ENCODE measurements around the gene EME2. TPM values are rescaled to one million over a fixed set of nuclear protein-coding genes. Genes with fewer than 3 reads are reported as not detected.

The EME2 gene
- total RNA-seq, 1 experiment from 2014 or later, result 63.6 TPM

DNA sequence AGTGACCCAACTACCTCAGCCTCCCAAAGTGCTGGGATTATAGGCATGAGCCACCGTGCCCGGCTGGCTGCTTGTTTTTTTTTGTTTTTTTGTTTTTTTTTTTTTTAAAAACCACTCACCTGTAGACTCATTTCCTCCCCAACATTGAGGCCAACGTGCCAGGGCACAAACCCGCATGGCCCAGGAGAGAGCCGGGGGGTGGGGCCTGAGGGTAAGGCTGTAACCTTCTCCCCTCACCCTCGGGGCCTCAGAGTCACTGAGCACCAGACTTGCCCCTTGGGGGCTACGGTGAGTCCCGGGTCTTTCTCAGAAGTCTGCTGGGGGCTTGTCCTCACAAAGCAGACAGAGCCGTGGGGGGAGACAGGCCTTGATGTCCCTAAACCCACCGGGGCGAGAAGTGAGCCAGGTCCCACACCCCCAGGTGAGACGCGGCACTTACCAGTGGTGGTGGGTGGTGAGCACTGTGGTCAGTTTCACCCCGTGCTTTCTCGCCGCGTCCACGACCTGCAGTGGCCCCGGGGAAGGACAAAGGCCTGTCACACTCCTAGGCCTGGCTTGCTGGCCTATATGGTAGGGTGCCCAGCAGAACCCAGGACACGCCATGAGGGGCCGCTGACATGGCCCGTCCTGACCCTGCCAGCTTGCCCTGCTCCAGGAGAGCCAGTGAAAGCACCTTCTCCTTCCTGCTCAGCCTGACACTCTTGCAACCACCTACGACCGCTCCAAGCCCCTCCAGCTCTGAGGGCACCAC is 49.4 kb downstream of the EME2 start:
- Histone ChIP-seq H3K4me1 (ENCODE audit: insufficient read depth, low read length) (no peaks in the 10 kb centered on the region; the same call in 1 of the 2 replicates), H3K27ac (ENCODE audit: insufficient read length, low read depth, low read length) (no peak overlapping the region), H4K5ac (ENCODE audit: insufficient read length, low read depth, low read length) (no peak overlapping the region), H3T11ph (ENCODE audit: low read length) (no peak overlapping the region), H3K23ac (ENCODE audit: insufficient read length, low read depth, low read length) (no peak overlapping the region), H3K56ac (ENCODE audit: insufficient read length, low read depth, low read length) (no peak overlapping the region), H4K8ac (replicated peaks; ENCODE audit: insufficient read length, low read depth, low read length) (no peak overlapping the region), H3K4ac (ENCODE audit: low read depth, low read length) (no peak overlapping the region), H3K27me3 (ENCODE audit: insufficient read depth, low read length) (no peaks in the 10 kb centered on the region), H2BK5ac (ENCODE audit: insufficient read length, low read length) (no peak overlapping the region), H4K20me1 (ENCODE audit: control insufficient read depth, insufficient read depth, insufficient read length) (no peaks in the 10 kb centered on the region), H4K91ac (ENCODE audit: insufficient read length, low read depth, low read length) (no peak overlapping the region), H3K14ac (ENCODE audit: insufficient read depth, low read length) (no peak overlapping the region), H3K18ac (ENCODE audit: insufficient read length, low read depth, low read length) (no peak overlapping the region), H3K23me2 (ENCODE audit: insufficient read length, low read depth, low read length, poor library complexity, severe bottlenecking) (peaks cover 3% of the 10 kb centered on the region), H3K9me3 (ENCODE audit: control insufficient read depth, low read depth, low read length) (no peaks in the 10 kb centered on the region), H3K9ac (ENCODE audit: extremely low read depth, insufficient read length, low read length) (no peak overlapping the region), H3K79me1 (ENCODE audit: insufficient read depth, low read depth, low read length, poor library complexity, severe bottlenecking) (peaks cover 4% of the 10 kb centered on the region), H2BK120ac (ENCODE audit: low read depth, low read length, poor library complexity, severe bottlenecking) (no peak overlapping the region), H2BK20ac (ENCODE audit: low read depth, low read length, poor library complexity, severe bottlenecking) (no peak overlapping the region), H2AFZ (ENCODE audit: low read length) (no peak overlapping the region), H3K4me2 (ENCODE audit: insufficient read depth, insufficient read length, low read length) (no peak overlapping the region), H2BK15ac (ENCODE audit: low read depth, low read length) (no peak overlapping the region), H2AK5ac (ENCODE audit: insufficient read length, low read length) (no peak overlapping the region), H3K79me2 (ENCODE audit: insufficient read depth, low read length) (no peaks in the 10 kb centered on the region), H2BK12ac (ENCODE audit: insufficient read length, low read depth, low read length) (no peak overlapping the region)
- DNase-seq, result no peak
- peaks cover 4% of the 10 kb centered on the region for H3K27me3 Mint-ChIP-seq (ENCODE audit: low read depth)
- TF ChIP-seq, protein P1, sequence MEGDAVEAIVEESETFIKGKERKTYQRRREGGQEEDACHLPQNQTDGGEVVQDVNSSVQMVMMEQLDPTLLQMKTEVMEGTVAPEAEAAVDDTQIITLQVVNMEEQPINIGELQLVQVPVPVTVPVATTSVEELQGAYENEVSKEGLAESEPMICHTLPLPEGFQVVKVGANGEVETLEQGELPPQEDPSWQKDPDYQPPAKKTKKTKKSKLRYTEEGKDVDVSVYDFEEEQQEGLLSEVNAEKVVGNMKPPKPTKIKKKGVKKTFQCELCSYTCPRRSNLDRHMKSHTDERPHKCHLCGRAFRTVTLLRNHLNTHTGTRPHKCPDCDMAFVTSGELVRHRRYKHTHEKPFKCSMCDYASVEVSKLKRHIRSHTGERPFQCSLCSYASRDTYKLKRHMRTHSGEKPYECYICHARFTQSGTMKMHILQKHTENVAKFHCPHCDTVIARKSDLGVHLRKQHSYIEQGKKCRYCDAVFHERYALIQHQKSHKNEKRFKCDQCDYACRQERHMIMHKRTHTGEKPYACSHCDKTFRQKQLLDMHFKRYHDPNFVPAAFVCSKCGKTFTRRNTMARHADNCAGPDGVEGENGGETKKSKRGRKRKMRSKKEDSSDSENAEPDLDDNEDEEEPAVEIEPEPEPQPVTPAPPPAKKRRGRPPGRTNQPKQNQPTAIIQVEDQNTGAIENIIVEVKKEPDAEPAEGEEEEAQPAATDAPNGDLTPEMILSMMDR (conservative IDR thresholded peaks at IDR 0.05), result no peak
- H3K27ac Mint-ChIP-seq, result no peak overlapping the region
- no peaks in the 10 kb centered on the region for H3K9me3 Mint-ChIP-seq
- no peak overlapping the region for H3K4me3 Mint-ChIP-seq
- no CpG with 5 or more reads among the region's 24 CpGs for WGBS (ENCODE audit: extremely low coverage, insufficient read length, low lambda C conversion rate)
- H3K4me1 Mint-ChIP-seq, result 0 out of 4 replicates have a peak, but pooled peaks cover 2 to 5% of the 10 kb centered on the region in 2 experiments
- H3K36me3 Mint-ChIP-seq (ENCODE audit: insufficient read depth in 1 of 3, low read depth in 3 of 3), result peaks cover 0 to 10% (median 4%) of the 10 kb centered on the region in 3 experiments; a peak in 5 of 7 replicates

Data from H9 (cell line).